Ammon's horn (tissue), 1 donor: Measurements from ENCODE around the gene ETFRF1.

Source experiments
- DNase-seq: peaks from one replicate; pipeline ENCODE4 v3.0.0-alpha.2; 2016; ENCODE audit warnings: low spot score

Gene ETFRF1

DNA sequence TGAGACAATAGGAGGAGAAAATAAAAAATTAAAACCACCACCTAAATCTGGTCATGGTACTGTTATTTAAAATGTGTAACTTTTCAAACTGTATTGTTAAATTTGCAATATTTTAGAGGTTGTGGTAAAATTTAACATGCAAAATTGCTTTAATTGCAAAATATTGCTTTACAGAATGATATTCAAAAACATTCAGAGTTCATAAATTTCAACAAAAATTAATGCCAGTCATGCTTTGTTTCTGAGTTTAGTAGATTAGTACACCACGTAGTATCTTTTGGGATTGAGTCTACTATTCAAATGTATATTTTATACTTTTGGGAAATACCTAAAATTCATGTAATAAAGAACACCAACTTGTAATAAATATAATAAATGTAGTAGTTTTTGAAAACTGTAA lies 18.3 kb downstream of the ETFRF1 start:
- DNase-seq, result no peak

DNA sequence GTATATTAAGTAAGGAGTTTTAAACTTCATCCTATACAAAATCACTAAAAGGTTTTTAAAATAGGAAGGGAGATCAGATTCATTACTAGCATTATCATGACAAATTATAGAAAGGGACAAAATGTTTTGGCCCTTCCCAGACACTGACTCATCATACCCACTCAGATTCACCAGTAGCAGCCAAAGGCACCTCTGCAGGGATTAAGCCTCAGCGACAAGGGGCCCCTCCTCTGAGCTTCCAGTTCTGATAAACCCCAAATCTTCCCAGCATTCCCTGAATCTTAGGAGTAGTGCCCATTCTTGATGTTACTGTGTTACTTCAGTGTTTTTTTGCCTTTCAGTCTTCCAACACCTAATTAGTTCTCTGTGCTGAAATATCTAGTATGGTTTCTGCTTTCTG lies 41.2 kb downstream of the ETFRF1 start:
- no peak for DNase-seq

DNA sequence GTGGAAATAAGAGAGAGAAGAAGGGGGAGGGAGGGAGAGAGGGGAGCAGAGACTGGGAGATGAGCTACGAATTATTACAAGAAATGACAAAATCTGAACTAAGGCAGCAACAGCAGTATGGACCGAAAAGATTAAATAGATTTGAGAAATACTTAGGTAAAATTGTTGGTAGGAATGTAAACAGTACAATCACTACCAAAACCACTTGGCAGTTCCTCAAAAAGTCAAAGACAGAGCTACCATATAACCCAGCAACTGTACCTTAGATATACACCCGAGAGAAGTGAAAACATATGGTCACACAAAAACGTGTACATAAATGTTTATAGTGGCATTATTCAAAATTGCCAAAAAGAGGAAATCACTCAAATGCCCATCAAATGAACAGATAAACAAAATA lies 41.6 kb downstream of the ETFRF1 start:
- no peak for DNase-seq

DNA sequence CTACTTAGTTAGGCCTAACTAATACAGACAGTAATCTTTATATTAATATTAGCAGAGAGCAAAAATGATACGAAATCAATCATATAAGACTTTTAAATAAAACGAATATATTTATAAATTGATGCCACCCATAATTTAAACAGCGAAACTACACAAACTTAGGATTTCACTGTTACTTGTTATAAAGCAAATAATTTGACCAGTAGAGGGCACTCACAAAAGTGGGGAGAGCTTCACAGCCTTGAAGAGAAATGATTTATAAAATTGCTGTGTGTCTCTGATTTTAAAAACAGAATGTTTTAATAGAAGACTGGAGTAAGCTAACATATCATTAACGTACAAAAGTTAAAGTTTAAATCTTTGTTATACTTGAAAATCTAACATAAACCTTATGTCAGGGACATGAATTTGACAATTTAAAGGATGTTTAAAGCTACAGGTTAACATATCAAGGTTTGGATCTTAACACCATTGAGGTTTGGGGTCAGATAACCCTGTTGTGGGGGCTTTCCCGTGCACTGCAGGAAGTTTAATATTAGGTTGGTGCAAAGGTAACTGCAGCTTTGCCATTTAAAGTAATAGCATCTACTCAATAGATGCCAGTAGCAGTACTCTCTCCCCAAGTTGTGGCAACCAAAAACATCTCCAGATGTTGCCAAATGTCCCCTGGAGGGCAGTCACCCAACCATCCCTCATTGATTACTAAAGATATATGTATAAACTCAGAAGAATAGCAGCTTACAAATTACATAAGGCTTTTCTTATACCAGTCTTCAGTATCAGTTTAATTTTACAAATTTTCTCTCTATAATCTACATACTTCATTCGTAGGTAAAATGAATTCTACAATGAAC lies 46.4 kb downstream of the ETFRF1 start:
- peak; percentile 58 for DNase-seq

DNA sequence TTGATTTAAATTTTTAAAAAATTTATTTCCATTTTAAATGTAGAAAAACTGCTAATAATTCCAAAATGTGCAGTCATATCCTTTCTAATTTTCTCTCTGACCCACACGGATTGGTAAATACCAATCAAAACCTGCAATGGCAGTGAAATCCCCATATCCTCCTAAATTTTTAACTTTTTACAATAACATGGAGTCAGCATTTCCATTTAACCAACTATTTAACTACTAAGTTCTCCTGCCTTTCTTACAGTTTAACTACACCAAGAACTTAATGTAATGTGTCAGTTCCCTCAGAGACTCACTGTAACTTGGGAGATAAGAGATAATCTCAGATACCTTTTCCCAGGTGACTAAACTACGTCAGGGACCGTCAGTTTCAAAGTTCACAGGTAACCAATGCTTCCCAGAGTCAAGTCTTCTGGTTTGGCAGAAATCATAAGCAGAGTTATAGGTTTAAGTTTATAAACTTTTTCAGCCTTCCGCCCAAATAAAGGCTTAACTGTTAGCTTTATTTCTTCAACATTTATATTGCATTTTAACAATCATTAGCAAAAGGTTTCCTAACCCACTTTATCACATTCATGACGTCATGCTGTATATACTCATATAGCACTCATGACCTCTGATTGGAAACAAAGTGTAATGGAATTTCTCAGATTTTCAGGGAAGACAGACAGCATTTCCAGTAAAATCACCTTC lies 48.1 kb downstream of the ETFRF1 start:
- DNase-seq, result no peak

DNA sequence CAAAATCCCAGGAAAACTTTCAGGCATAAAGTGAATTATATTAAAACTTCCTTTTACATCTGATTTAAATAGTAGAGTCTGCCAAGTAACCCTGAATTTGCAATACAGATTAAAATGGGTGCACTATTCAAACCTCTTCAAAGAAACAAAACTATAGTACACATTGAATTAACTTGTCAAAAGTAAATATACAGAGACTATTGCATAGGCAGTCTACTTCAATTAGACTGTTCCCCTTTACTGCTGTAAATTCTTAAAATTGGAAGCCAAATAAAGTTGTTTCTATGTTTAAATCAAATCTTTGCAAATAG lies 48.6 kb downstream of the ETFRF1 start:
- no peak for DNase-seq

DNA sequence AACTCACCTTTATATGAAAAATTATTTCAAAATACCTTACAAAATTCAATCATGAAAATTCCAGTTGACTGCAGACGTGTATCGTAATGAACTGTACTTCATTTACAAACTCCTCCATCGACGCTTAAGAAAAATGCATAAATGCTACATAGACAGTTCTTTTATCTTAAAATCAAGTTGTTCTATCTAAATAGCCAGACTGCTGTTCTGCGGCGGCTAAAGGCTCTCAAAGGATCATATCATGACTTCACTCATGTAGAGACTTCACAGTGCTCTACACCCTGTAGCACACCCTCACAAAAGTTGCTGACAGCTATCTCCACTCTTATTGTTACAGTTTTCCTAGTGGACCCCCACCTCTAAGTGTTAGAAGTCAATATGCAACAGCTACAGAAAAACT lies 50.5 kb downstream of the ETFRF1 start:
- DNase-seq, result no peak

DNA sequence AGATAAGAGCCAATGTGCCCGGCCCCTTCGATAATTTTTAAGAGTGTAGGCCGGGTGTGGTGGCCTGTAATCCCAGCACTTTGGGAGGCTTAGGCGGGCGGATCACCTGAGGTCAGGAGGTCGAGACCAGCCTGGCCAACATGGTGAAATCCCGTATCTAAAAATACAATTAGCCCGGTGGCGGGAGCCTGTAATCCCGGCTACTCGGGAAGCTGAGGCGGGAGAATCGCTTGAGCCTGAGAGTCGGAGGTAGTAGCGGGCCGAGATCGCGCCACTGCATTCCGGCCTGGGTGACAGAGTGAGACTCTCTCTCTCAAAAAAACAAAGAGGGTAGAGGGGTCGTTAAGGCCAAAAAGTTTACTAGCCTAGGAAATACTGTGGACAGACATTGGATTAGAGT lies 53.1 kb downstream of the ETFRF1 start:
- DNase-seq, result no peak

DNA sequence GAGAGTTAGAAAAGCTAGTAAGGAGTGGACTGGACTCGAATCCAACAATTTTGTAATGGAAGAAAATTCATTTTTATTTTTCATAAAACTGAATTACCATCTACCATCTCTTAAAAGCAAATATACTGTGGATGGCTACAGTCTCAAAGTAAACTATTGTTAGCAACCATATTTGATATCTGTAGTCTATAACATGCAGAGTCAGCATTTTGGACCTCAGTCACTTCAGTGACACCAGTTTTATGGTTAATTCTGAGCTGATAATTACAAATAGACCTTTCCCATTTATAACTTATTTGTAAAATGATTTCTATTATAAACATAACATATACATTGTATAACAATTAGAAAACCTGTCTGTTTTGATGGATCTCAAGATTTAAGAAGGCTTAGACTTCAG lies 53.7 kb downstream of the ETFRF1 start:
- DNase-seq, result no peak

DNA sequence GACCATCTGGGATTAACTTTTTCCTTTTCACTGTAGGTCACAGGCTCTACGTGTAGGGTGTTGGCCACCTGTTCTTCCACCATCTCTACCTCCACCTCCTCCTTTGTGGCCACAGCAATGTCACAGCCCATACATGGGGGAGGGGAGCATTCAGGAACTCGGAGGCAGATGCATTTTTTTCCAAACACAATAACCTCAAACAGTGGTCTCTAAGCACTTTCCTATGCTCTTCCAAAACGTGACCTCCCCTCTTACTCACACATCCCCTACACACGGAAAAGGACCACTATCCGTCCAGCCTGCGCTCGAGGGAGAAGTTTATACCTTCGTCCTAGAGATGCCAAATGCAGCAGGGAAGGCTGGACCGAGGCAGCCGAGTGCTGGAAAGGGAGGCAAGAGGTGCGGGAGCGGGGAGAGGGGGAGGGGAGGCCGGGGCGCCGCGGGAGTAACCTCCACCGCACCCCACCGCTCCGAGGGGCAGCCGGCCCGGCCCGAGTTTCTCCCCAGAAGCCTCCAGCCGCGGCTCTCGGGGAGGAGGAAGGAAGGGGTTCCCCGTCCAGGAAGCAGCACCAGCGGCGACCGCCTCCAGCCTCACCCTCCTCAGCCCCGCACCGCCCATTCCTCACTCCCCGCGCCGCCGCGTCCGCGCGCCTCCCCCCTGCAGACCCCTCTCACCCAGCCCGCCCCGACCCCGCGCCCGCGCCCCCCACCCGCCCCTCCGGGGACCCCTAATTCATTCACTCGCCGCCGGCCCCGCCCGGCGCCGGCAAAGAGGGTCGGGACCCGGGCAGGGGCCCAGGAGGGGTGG lies 55.1 kb downstream of the ETFRF1 start:
- peak; percentile 50 for DNase-seq

DNA sequence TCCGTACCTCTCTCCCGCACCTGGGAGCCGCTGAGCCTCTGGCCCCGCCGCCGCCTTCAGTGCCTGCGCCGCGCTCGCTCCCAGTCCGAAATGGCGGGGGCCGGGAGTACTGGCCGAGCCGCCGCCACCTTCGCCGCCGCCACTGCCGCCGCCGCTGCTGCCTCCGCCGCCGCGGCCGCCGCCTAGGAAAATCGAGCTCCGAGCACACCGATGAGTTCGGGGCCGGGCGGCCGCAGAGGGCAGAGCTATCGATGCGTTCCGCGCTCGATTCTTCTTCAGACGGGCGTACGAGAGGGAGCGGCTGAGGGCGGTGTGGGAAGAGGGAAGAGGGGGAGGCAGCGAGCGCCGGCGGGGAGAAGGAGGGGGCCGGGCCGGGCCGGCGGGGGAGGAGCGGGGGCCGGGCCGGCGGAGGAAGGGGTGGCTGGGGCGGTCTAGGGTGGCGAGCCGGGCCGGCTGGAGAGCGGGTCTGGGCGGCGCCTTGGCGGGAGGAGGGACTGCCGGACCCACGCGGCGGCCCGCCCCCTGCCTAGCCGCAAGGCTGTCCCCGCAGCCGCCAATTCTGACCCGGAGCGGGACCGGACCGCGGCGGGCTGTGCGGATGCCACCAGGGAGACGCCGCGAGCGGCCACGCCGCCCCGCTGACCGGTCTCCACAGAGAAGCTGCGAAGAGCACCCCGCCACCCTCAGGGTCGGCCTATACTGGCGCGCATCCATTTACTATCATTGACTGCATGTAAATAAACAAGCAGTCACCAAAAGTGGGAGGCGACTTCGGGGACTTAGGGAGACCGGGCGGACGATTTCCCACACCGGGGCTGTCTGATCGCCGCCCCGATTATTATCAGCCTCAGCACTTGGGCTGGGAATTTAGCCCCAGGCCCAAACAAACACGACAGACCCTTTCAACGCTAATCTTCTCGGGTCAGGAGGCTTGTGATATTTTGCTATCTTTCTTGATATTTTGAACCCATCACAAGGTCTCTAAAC lies 56.0 kb downstream of the ETFRF1 start, which contains the start of gene KRAS:
Gene KRAS (minus strand): TSS at position 186 of the 987 bp plus-strand sequence.
- peak; percentile 98 for DNase-seq

DNA sequence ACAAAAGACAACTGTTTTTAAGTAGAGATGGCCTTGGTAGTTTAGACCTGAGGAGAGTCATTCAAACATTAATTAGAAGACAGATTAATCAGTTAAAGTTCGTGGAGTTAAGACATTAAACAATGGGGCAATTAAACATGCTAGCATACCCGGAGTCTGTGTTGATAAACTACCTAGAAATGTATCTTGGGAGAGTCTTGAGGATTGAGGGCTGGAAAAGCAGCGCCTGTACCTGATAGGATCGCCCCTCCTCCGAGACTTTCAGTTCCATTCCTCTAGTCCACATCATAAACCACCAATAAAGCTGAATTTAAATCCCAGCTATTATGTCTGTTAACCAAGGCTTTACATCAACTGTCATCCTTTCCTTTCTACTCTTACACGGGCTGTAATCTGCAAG lies 56.7 kb downstream of the ETFRF1 start:
- no peak for DNase-seq

DNA sequence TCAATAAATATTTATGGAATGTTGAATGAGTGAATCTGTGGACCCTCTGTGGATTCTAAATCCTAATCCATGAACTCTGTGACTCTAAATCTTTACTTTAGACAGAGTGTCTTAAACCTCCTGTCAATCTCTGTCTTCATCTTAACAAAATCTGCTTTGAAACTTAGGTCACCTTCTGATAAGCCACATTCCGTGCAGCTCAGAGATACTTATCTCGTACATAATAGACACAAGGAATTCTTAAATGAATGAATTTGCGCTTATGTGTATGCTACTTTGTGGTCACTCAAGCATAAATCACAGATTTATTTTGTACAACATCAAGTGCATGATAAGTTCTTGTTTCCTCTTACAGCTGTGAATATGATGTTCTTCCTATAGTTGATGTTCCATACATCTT lies 57.9 kb downstream of the ETFRF1 start:
- no peak for DNase-seq

DNA sequence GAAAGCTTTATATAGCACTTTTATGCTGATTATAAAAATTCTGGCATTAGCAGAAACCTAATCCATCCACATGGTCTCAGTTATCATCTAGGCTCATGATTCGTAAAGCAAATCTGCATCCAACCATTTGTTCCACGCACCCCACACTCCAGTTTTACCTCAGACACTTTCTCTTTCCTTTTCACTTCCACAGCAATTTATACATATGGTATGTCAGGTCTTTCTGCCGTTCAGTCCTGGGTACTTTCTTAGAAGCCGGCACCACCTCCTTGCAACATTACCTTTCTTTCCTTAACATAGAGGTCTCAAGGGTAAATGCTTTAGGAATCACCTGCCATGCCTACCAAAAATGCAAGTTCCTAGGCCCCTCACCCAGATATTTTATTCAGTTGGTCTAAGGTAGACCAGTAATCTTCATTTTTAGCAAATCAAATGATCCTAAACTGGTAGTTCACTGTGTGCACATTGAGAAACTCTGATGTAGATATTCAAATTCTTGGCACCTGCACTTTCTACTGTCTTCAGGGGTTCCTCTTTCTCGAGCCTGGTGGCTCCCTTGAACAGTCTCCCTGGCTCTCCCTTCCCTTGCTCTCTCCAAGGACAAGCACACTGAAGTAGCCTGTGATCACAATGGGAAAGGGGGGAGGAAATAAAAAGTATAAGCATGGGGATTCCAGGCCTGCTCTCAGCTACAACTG lies 58.5 kb downstream of the ETFRF1 start:
- DNase-seq, result no peak

DNA sequence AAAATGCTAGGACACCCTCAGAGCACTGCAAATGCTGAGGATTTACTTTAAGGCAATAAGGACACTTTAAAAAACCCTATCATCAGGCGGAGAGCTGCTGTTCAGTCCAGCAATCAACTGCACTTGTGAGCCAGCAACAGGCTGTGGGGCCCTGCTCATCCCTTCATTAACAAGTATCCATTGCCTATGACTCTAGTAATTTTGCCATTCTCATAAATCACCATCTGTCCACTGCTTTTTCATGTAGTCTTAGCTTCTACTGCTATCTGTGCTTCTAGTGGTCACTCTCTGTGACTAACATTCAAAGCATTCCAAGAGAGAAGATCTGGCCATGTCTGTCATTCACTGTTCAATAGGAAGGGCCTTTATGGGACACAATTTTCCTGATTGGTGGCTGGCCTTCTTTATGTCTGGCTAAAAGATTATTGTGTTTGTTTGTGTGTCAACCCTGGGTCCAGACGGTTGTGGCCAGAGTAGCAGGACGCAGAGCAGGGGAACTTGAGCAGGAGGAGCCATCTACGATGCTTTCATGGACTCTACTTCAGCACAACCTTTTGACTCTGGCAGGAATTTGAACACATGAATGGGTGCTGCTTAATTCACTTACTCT lies 59.3 kb downstream of the ETFRF1 start:
- no peak for DNase-seq
